ENCODE results near the gene SOX9.

- TF ChIP-seq POLR2A (IDR thresholded peaks at IDR 0.05) = no peak
- no peak for TF ChIP-seq CTCF (IDR thresholded peaks at IDR 0.05 in 4 of 5, conservative IDR thresholded peaks at IDR 0.05 in 1 of 5)
Measured at GRCh38 chr17:72125742-72126141, 4.9 kb downstream of the SOX9 start.
